Osteoblast (primary cell): ENCODE measurements around the gene PLA2G6. TPM values are rescaled to one million over a fixed set of nuclear protein-coding genes. Genes with fewer than 3 reads are reported as not detected.
"Not testable (repeated sequence)": the region's sequence is repeated elsewhere in the genome, so short reads cannot be mapped to it uniquely, and the experiment has no call there.

Source experiments
- DNase-seq: peaks from one replicate; pipeline ENCODE4 v3.0.0; 2011; ENCODE audit warnings: low spot score, mixed read lengths; ENCODE audit not compliant: insufficient read length; ENCODE audit errors: missing footprints
- H2AFZ ChIP-seq: 2 replicates; pipeline ENCODE4 v1.6.0; 2011; ENCODE audit warnings: mild to moderate bottlenecking, low read length
- H3K27ac ChIP-seq: 2 replicates; pipeline ENCODE4 v1.5.1; 2011; ENCODE audit warnings: mild to moderate bottlenecking, low read depth, low read length, moderate library complexity
- H3K27me3 ChIP-seq: 2 replicates; pipeline ENCODE4 v1.6.0; 2012; ENCODE audit warnings: mild to moderate bottlenecking, control low read depth, inconsistent platforms, low read length, moderate library complexity; ENCODE audit not compliant: insufficient read depth
- H3K36me3 ChIP-seq: 2 replicates; pipeline ENCODE4 v1.5.1; 2011; ENCODE audit warnings: mild to moderate bottlenecking, low read length, control low read depth, moderate library complexity; ENCODE audit not compliant: insufficient read depth
- H3K4me1 ChIP-seq: 2 replicates; pipeline ENCODE4 v1.5.1; 2011; ENCODE audit warnings: mild to moderate bottlenecking, low read length, control low read depth, moderate library complexity; ENCODE audit not compliant: insufficient read depth
- H3K4me2 ChIP-seq: 2 replicates; pipeline ENCODE4 v1.6.0; 2011; ENCODE audit warnings: mild to moderate bottlenecking, low read length; ENCODE audit not compliant: insufficient read depth
- H3K4me3 ChIP-seq: fragments of 200-600 bp; sonication (generic); 3 replicates; pipeline ENCODE4 v1.5.1; 2012; ENCODE audit warnings: mild to moderate bottlenecking, low read length, inconsistent platforms; ENCODE audit not compliant: insufficient read depth
- H3K79me2 ChIP-seq: 2 replicates; pipeline ENCODE4 v1.6.0; 2012; ENCODE audit warnings: mild to moderate bottlenecking, low read length, control low read depth, inconsistent platforms; ENCODE audit not compliant: insufficient read depth
- H3K9me3 ChIP-seq: 2 replicates; pipeline ENCODE4 v1.5.1; 2011; ENCODE audit warnings: low read depth, low read length, control low read depth
- H4K20me1 ChIP-seq: 2 replicates; pipeline ENCODE4 v1.6.0; 2012; ENCODE audit warnings: mild to moderate bottlenecking, low read length, control low read depth; ENCODE audit not compliant: insufficient read depth
- CTCF ChIP-seq: IDR thresholded peaks from 2 replicates; pipeline ENCODE4 v1.5.1; 2011; ENCODE audit warnings: mild to moderate bottlenecking, low read depth, low read length, moderate library complexity; ENCODE audit errors: extremely low read depth
- total RNA-seq: library from RNA; depleted of rRNA; stranded (reverse); fragments of >200 nt; gene quantifications from 2 replicates; pipeline ENCODE4 v1.2.3, GENCODE V29; 2012

The PLA2G6 gene
- total RNA-seq, 1 donor: 12.3 TPM

GRCh38 chr22:38151126-38151500 lies 30.5 kb downstream of the PLA2G6 start:
- no peak overlapping the region for H2AFZ ChIP-seq
- H3K4me2 ChIP-seq: no peak overlapping the region
- TF ChIP-seq CTCF: no peak
- no peaks in the 10 kb centered on the region for H3K36me3 ChIP-seq
- no peak overlapping the region for H3K27ac ChIP-seq
- H3K79me2 ChIP-seq: no peaks in the 10 kb centered on the region
- H3K4me3 ChIP-seq: no peak overlapping the region
- no peaks in the 10 kb centered on the region for H4K20me1 ChIP-seq
- H3K27me3 ChIP-seq: no peaks in the 10 kb centered on the region
- peaks cover 3% of the 10 kb centered on the region for H3K4me1 ChIP-seq
- no peaks in the 10 kb centered on the region for H3K9me3 ChIP-seq
- no peak for DNase-seq

- Histone ChIP-seq H3K27me3 (no peaks in the 10 kb centered on the region), H3K79me2 (no peaks in the 10 kb centered on the region), H2AFZ (no peak overlapping the region), H3K36me3 (no peaks in the 10 kb centered on the region), H4K20me1 (no peaks in the 10 kb centered on the region), H3K9me3 (no peaks in the 10 kb centered on the region), H3K27ac (no peak overlapping the region), H3K4me1 (peaks cover 3% of the 10 kb centered on the region), H3K4me2 (no peak overlapping the region), H3K4me3 (no peak overlapping the region)
- TF ChIP-seq CTCF: no peak
- peak; percentile 65 for DNase-seq
Observed at GRCh38 chr22:38148245-38148644, 33.4 kb downstream of the PLA2G6 start.

- H3K36me3 ChIP-seq, H3K4me1 ChIP-seq, H3K79me2 ChIP-seq, H3K9me3 ChIP-seq, H3K27ac ChIP-seq, H3K4me3 ChIP-seq, H3K4me2 ChIP-seq, DNase-seq, H3K27me3 ChIP-seq, H4K20me1 ChIP-seq, H2AFZ ChIP-seq: not testable (repeated sequence)
Observed at GRCh38 chr22:38146166-38146565, 35.5 kb downstream of the PLA2G6 start.

GRCh38 chr22:38144025-38144405 lies 37.6 kb downstream of the PLA2G6 start:
- no peak overlapping the region for H3K4me3 ChIP-seq
- H3K27ac ChIP-seq: no peak overlapping the region
- peak; percentile 54 for DNase-seq
- no peaks in the 10 kb centered on the region for H3K36me3 ChIP-seq
- no peaks in the 10 kb centered on the region for H3K9me3 ChIP-seq
- peaks cover 3% of the 10 kb centered on the region for H3K4me1 ChIP-seq
- no peaks in the 10 kb centered on the region for H3K79me2 ChIP-seq
- no peaks in the 10 kb centered on the region for H3K27me3 ChIP-seq
- H4K20me1 ChIP-seq: no peaks in the 10 kb centered on the region
- no peak overlapping the region for H3K4me2 ChIP-seq
- TF ChIP-seq CTCF: no peak
- no peak overlapping the region for H2AFZ ChIP-seq

- Histone ChIP-seq H3K27ac (no peak overlapping the region), H3K27me3 (no peaks in the 10 kb centered on the region)
- TF ChIP-seq CTCF: no peak
Observed at GRCh38 chr22:38142606-38143005, 39.0 kb downstream of the PLA2G6 start.

More at GRCh38 chr22:38142606-38143005, 39.0 kb downstream of the PLA2G6 start:
- Histone ChIP-seq H3K4me3 (no peak overlapping the region), H3K4me1 (no peaks in the 10 kb centered on the region), H3K36me3 (no peaks in the 10 kb centered on the region), H3K9me3 (no peaks in the 10 kb centered on the region), H3K4me2 (no peak overlapping the region), H2AFZ (no peak overlapping the region), H3K79me2 (no peaks in the 10 kb centered on the region), H4K20me1 (no peaks in the 10 kb centered on the region)
- DNase-seq: no peak
